Measurements from ENCODE around the gene PALLD.
"Not testable (repeated sequence)": the region's sequence is repeated elsewhere in the genome, so short reads cannot be mapped to it uniquely, and the experiment has no call there.

Gene PALLD

GRCh38 chr4:168491563-168491962 lies 5.3 kb upstream of the PALLD start:
- DNase-seq (ENCODE audit: low spot score) = no peak

- no peak for DNase-seq (ENCODE audit: low spot score)
Observed at GRCh38 chr4:168498251-168498650, 1.4 kb downstream of the PALLD start.

DNA sequence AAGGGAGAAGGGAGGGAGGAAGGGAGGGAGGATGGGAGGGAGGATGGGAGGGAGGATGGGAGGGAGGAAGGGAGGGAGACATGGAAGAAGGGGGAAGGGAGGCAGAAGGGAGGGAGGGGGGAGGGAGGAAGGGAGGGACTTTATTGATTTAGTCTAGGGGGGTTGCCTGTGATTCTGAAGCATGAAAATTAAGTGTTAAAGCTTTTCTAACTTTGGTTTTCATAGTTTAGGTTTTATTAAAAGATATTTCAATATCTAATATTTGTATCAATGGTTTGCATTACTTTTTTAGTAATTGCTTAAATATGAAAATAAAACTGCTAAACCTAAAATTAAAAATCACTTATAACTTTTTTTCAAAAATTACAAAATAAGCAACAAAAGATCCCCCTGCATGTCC lies 2.4 kb downstream of the PALLD start:
- DNase-seq (ENCODE audit: low spot score) = no peak

DNA sequence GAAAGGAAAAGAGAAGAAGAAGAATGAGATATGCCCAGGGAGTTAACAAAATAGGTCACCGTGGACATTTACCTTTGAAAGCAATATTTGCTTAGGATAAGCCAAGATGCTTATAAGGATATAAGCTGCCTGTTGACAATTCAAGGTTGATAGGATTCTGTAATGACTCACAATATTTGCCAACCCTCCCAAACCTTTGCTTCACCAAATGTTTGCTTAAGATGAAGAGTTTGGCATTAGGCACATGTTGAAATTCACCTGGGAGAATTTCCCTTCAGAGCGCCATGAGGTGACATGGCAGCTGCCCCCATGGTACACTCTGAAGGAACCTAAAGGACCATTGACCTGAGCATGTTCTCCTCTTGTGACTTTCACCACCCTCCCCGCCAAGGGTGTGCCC lies 4.6 kb downstream of the PALLD start:
- no peak for DNase-seq (ENCODE audit: low spot score)

DNA sequence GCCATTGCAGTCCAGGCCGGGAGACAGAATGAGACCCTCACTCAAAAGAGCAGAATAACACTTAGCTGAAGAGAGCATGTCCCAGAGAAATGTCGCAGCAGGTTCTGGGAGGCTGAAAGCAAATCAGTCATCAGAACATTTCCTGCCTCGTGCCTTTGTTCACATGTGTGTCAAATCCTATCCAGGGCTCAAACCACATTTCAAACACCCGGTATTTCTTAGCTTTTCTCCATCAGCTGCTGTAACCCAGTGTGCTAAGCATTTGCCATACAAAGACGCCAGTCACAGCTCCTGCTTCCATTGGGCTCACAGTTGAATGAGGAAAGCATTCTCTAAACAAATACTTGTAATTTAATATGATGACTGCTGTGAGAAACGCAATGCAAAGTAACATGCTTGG lies 6.0 kb downstream of the PALLD start:
- DNase-seq (ENCODE audit: low spot score) = no peak

DNA sequence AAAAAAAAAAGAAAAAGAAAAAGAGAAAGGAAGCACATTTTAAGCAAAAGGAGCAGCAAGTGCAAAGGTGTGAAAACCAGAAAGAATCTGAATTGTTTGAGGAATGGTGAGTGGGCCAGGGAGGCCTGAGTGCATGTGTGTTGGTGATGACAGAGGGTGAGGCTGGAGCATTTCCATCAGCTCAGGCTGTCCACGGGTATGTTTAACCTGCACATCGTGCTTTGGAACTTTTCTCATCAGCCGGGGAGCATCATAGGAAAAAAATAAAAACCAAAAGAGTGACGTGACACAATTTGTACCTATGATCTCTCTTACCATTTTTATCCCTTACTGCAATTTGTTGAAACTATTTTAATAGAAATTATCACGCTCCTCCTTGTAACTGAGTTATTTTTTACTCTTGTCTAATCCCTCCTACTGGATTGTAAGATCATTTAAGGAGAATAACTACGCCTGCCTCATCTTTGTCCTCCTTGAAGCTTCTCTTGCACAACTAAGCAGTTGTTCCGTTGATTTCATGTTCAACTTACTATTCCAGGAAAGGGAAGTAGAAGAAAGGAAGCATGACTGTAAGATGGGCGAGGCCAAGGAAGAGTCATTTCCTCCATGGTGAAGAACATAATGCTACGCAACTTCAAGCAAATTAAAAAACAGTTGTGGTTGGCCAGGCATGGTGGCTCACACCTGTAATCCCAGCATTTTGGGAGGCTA lies 7.0 kb downstream of the PALLD start:
- DNase-seq (ENCODE audit: low spot score) = no peak

DNA sequence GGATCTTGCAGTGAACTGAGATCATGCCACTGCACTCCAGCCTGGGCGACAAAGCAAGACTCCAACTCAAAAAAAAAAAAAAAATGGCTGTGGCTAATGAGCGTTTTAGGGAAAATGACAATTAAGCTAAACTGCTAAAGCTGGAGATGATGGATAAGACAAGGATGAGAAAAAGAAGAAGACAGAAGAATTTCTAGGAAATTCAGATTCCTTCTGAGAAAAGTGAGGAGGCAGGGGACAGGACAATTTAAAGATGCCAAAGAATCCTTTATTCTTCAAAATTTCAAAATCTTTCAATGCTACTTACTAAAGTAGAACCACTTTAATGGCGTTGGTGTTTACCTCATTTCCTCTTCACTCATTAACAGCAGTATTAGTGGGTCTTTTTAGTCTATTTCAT lies 7.7 kb downstream of the PALLD start:
- DNase-seq (ENCODE audit: low spot score) = no peak

GRCh38 chr4:168506014-168506413 lies 9.2 kb downstream of the PALLD start:
- DNase-seq (ENCODE audit: low spot score) = no peak

GRCh38 chr4:168507178-168507815 lies 10.4 kb downstream of the PALLD start:
- DNase-seq (ENCODE audit: low spot score) = no peak

GRCh38 chr4:168508683-168509082 lies 11.8 kb downstream of the PALLD start:
- no peak for DNase-seq (ENCODE audit: low spot score)

- DNase-seq (ENCODE audit: low spot score) = no peak
Observed at GRCh38 chr4:168509786-168510185, 12.9 kb downstream of the PALLD start.

DNA sequence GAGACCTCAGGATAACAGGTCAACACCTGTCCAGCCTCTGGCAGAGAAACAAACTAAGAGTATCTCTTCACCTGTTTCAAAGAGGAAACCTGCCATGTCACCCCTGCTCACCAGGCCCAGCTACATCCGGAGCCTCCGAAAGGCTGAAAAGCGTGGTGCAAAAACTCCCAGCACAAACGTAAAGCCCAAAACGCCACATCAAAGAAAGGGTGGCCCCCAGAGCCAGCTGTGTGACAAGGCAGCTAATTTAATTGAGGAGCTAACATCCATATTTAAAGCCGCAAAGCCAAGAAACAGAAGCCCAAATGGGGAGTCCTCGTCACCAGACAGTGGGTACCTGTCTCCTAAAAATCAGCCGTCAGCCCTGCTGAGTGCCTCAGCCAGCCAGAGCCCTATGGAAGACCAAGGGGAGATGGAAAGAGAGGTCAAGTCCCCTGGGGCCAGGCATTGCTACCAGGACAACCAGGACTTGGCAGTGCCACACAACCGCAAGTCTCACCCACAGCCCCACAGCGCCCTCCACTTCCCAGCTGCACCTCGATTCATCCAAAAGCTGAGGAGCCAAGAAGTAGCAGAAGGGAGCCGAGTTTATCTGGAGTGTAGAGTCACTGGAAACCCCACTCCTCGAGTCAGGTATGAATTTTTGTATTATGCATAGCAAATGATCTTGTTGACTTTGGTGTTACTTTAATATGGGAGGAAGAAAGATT lies 15.1 kb downstream of the PALLD start:
- no peak for DNase-seq (ENCODE audit: low spot score)

- DNase-seq (ENCODE audit: low spot score) = not testable (repeated sequence)
Observed at GRCh38 chr4:168513826-168514225, 17.0 kb downstream of the PALLD start.

- DNase-seq (ENCODE audit: low spot score) = no peak
Observed at GRCh38 chr4:168514249-168514852, 17.5 kb downstream of the PALLD start.

GRCh38 chr4:168515222-168516011 lies 18.6 kb downstream of the PALLD start:
- DNase-seq (ENCODE audit: low spot score) = no peak

DNA sequence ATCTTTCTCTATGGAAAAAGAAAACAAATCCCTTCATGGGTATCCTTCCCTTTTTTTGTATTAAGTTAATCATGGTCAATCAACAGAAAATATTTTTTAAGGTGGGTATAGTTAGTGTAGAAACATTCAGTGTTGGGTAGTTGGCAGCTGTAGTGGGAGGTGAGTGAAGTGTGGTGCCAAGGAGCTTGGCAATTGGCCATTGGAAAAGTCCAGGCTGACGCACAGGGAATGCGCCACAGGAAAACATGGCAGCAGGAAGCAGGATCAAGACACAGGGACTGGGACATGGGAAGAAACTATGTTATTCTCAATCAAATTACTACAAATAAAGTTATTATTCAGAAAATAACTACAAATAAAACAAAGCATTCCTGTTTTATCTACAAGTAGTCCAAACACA lies 20.0 kb downstream of the PALLD start:
- DNase-seq (ENCODE audit: low spot score) = no peak

DNA sequence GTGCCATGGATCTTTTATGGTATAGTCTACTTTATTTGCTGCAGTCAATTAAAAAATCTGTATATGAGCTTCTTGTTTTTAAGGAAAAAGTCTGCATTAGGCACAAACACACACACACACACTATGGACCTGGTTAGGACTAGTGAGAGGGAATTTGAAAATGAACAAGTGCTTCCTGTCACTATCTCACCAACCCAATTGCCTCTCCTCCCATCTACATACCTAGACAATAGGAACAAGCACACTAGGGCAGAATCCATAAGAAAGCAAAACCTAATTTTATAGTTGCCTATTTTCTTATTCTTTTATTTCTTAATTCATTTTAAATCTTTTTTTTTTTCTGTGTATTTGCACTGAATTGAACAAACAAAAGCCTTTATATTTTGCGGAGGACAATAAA lies 22.7 kb downstream of the PALLD start:
- no peak for DNase-seq (ENCODE audit: low spot score)

DNA sequence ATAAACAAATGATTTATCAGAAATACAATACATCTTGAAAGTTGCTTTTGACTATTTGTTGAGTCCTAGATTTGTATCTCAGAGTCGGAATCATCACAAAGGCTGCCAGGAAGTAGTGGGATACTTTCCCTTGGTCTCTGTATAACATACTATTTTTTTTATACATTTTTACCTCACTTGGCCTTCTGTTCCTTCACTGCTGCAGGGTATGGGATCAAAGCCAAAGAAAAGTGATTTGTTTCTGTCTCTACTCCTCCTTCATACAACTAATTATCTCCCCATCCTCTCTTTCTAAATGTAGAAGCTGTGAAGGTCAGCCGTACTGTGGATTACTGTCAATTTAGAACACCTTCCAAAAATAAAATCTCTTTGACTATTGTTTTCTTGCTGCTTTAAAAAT lies 24.9 kb downstream of the PALLD start:
- no peak for DNase-seq (ENCODE audit: low spot score)

GRCh38 chr4:168522356-168522755 lies 25.5 kb downstream of the PALLD start:
- no peak for DNase-seq (ENCODE audit: low spot score)

DNA sequence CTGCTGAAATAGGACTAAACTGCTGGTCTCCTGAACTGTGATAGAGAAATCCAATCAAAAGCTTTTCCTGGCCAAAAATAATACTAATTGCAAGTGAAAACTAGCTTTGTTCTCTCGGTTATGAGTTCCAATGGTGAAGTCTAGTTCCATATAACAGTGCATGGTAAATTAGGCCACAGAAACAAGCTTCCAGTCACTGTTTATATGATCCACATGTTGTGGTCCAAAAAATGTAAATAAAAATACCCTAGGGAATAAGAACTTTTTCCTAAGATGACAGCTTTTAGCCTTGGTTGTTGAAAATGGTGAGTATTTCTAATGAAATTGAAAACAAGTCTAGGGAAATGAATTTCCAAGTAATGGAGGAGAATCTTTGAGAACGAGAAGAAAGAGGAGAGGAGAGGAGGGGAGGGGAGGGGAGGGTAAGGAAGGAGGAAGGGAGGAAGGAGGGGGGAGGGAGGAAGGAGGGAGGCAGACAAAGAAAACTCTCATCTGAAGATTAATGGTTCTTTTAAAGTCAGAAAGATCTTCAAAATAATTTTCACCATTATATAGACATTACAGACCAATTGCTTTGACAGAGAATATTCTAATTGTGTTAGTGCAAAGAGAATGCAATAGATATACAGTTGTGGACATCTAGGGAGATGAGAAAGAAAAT lies 26.1 kb downstream of the PALLD start:
- no peak for DNase-seq (ENCODE audit: low spot score)

GRCh38 chr4:168524006-168524405 lies 27.2 kb downstream of the PALLD start:
- no peak for DNase-seq (ENCODE audit: low spot score)

- no peak for DNase-seq (ENCODE audit: low spot score)
Observed at GRCh38 chr4:168524897-168525296, 28.0 kb downstream of the PALLD start.
